ENCODE data around the gene SH3RF3.

Gene SH3RF3

DNA sequence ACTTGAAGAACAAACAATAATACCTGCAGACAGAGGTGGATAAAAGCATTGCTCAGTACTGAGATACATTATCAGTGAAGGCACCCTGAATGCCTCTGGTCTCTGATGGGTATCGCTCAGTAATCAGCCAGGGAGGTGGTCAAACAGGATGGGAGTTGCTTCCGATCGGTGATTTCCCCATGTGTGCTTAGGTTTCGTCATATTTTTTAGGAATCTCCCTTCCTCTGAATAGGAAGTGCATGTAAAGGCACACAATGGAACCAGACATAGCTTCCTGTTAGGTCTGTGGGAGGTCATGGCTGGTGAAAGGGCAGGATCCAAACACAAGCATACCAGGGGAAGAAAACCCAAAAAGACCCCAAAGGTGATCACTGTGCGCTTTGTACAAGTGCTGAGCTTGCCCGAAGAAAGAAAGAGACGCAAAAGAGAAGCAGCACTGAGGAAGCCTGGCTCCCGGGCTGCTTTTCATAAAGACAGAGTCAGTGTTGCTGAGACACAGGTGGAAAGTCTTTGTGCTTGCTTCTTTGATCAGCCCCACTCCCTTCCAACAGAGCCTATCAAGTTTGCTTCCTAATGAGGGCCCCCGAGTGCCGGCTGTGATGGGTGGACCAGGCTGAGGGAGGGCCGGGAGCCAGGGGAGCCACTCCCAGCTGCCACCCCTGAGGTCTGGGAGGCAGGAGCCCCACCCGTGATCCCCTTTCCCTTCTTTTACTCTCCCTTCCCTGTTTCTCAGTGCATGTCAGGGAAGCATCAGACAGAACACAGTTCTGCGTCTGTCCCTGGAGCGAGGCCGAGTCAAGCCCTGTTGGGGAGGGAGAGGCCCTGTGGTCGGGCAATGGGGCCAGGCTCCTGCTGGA is 138.2 kb downstream of the SH3RF3 start:
- no peak for DNase-seq

GRCh38 chr2:109268916-109269315 is 139.9 kb downstream of the SH3RF3 start:
- no peak for DNase-seq

DNA sequence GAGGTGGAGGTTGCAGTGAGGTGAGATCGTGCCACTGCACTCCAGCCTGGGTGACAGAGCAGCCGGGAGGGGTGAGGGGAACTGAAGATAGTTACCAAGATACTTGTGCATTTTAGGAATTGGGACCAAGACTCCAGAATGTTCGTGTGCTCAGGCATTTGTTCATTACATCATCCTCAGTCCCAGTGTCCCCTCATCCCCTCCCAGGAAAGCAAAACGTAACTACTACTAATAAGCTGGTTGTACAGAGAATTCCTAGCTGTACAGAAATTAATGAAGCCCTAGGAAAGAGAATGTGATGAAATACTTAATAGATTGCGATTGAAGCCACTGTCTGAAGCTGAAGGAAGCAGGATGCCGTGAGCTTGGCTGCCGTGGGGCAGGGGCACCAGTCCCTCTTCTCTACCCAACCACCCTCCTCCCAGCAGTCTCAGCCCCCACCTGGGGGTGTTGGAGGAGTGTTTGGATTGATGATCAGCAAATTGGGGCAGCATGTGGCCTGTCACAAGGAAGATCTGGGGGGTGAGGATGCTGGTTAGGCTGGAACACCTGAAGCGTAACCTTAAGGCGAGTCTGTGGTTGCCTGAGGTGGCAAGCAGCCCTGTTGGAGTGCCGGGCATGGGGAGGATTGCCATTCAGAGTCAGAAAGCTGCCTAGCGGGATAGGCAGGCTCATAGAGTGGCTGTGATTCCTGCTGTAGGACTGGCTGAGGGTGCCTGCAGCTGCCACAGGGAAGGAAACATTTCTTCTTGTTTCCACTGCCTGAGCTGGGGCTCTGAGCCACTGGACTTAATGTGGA is 140.9 kb downstream of the SH3RF3 start:
- no peak for DNase-seq

DNA sequence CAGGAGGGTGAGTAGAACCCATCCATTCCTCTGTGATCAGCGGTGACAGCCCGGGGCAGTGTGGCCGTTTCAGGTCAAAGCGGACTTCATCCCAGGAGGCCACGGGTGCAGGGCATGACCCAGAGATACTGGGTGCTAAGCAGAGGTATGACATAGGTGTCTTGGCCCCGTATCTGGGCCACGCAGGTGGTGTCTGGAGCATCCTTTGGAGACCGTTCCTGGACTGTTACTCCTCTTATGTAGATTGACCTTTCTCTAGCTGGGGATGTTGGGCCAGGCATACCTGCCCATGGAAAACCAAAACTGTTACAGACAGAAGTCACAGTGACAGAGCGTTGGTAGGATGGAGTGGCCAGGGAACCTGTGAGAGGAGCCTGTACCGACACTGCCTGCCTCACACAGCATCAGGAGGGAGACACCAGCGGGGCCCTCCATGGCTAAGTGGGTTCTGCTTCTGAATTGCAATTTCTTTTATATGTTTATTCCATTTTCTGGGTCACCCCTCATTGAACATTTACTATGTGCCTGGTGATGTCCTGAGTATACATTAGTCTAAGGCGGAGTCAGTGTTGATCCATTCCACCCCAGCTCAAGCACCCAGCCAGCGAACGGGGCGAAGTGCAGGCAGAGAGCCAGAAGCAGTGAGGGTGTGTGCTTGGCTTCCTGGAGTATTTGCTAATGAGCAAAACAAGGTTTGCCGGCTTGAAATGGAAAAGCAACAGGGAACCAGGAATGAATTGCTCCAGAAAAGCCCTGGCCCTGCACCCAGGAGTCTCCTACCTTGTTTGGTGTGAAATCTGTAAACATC is 141.7 kb downstream of the SH3RF3 start:
- DNase-seq: no peak

DNA sequence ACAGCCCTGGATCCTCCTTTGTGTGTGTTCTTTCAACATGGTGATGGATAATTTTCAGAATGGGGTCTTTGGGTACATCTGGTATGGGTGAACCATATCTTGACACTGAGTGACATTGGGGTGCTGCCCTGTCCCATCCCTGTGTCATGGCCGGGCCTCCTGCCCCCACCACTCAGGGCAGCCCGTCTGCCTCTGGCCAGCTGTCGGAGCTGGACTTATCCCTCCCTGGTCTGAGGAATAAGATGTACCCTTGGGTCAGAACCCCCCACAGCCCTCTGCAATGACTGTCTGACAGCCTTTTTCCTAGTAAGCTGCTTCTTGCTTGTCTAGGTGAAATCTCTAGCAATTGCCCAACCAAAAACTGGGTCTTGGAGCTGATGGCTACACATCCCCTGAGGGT is 142.9 kb downstream of the SH3RF3 start:
- no peak for DNase-seq

- DNase-seq: no peak
These were observed 143.5 kb downstream of the SH3RF3 start for GRCh38 chr2:109272461-109272860.

- peak; percentile 76 for DNase-seq
These were observed 146.4 kb downstream of the SH3RF3 start for GRCh38 chr2:109275120-109276012.

GRCh38 chr2:109277406-109277805 is 148.4 kb downstream of the SH3RF3 start:
- no peak for DNase-seq

DNA sequence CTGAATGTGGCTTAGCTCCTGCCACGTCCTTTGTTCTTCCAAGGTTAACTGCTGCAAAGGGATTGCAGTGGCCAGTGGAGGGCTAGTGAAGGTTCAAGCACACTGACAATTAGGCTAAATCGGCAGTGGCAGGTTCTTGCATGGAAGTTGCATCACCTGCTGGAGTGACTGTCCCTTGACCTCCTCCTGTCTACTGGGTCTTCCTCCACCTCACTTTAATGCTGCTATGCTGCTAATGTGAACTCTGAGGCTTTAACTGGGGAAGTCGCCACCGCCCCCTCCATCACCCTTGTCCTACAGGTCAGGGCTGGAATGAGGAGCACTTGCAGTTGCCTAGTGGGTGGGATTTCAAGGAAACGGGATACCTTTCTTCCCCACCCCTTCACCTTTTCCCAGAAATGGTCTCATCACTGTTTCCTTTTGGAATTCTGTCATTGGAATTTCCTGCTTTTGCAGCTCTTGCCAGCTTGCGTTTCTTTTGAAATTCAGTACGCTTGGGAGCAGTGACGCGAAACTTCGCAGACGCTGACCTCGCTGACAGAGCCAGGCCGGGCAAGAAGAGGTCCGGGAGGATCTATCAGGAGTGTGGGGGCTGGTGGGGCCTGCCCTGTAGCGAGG is 150.3 kb downstream of the SH3RF3 start:
- DNase-seq: no peak

- DNase-seq: no peak
These were observed 151.8 kb downstream of the SH3RF3 start for GRCh38 chr2:109280804-109281203.

DNA sequence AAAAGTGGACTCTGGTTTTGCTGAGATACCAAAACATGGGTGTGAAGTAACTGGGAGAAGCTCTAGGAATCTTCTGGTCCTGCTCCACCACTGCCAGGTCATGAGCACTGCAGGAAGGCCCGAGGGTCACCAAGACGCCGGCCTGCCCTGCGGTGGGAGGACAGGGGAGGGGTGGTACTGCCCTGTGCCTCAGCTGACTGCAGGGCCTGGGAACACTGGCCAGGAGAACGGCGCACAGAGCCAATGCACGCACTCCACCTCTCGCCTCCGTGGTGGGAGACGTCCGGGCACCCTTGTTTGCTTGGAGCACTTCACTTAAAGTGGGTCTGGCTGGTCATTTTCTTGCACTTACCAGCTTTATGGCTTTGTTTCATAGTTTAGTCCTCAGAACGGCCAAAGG is 153.4 kb downstream of the SH3RF3 start:
- no peak for DNase-seq

DNA sequence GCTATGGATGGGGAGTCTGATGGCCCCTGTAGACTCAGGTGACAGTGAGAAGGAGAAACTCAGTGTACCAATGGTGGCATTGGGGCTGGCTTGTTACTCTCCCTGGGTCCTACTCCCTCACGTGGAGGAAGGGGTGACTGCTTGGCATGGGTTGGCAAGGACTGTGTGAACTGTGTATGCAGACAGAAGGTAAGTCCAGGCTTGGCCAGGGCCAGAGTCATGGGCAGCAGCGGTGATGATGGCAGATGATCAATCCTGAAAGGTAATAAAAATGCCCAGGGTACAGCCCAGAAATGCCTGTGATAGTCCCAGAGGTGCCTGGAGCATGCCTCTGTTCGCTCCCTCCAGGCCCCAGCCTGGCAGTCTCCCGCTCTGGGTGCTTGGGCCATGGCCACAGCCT is 153.9 kb downstream of the SH3RF3 start:
- no peak for DNase-seq

DNA sequence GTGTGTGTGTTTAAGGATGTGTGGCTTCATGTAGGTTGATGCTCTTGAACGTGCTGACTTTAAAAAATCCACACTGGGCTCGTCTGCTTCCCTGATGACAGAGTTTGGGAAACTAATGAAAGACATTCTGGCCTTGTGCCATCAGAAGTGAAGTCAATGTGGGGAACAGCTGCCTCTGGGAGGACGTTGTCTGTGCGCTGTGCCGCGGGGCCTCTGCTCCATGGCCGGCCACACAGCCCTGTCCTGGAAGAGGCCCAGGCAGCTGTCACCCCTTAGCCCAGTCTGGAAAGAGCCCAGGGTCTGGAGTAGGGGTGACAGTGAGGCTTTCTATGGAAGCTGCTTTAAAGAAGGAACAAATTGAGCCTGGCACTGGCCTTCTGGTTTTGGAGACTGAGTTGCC is 155.8 kb downstream of the SH3RF3 start:
- no peak for DNase-seq

- DNase-seq: no peak
These were observed 156.2 kb downstream of the SH3RF3 start for GRCh38 chr2:109285244-109285651.

GRCh38 chr2:109287413-109287812 is 158.4 kb downstream of the SH3RF3 start:
- DNase-seq: no peak

- no peak for DNase-seq
These were observed 158.8 kb downstream of the SH3RF3 start for GRCh38 chr2:109287838-109288237.

- DNase-seq: no peak
These were observed 159.8 kb downstream of the SH3RF3 start for GRCh38 chr2:109288544-109289368.

DNA sequence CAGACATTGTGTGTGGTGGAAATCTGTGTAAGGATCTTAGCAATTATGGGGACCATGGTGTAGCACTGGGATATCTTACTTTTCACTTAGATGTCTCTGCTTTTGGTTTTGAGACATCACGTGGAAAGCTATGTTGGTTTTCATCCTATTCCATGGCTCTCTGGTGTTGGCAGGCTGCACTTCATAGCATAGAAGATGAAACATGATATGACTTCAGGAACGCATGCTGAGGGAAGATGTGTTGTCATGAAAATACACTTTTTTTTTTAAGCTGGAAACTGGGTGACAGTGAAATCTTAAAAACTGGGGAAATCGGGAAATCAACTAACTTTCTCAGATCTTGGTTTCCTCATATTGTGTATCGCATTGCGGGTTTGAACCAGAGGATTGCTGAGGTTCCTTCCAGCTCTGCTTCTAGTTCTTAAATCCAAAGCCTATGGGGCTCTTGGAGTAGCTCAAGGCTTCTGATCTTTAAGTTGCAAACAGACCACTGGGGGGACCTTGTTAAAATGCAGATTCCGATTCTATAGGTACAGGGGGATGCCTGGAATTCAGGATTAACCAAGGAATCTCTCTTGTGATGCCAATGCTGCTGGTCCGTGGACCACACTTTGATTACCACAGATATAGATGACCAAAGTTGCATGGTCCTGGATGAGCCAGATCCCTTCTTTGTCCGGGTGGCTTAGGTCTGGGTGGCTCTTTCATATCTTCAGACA is 160.7 kb downstream of the SH3RF3 start:
- DNase-seq: no peak

- DNase-seq: no peak
These were observed 162.1 kb downstream of the SH3RF3 start for GRCh38 chr2:109290887-109291643.

Measured in hematopoietic multipotent progenitor cell treated with erythropoietin and hydrocortisone succinate and interleukin-3 and kit ligand, for 4 days (in vitro differentiated cells).